GM18909 (cell line): Measurements from ENCODE around the gene HEBP2.
"Not testable (repeated sequence)": the region's sequence is repeated elsewhere in the genome, so short reads cannot be mapped to it uniquely, and the experiment has no call there.

Source experiments
- ATAC-seq: cut with Tn5 transposase; IDR thresholded peaks from one replicate; pipeline ENCODE4 v1.9.1; 2021; ENCODE audit warnings: mild to moderate bottlenecking; ENCODE audit not compliant: unreplicated experiment, poor library complexity

The HEBP2 gene, protein sequence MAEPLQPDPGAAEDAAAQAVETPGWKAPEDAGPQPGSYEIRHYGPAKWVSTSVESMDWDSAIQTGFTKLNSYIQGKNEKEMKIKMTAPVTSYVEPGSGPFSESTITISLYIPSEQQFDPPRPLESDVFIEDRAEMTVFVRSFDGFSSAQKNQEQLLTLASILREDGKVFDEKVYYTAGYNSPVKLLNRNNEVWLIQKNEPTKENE

DNA sequence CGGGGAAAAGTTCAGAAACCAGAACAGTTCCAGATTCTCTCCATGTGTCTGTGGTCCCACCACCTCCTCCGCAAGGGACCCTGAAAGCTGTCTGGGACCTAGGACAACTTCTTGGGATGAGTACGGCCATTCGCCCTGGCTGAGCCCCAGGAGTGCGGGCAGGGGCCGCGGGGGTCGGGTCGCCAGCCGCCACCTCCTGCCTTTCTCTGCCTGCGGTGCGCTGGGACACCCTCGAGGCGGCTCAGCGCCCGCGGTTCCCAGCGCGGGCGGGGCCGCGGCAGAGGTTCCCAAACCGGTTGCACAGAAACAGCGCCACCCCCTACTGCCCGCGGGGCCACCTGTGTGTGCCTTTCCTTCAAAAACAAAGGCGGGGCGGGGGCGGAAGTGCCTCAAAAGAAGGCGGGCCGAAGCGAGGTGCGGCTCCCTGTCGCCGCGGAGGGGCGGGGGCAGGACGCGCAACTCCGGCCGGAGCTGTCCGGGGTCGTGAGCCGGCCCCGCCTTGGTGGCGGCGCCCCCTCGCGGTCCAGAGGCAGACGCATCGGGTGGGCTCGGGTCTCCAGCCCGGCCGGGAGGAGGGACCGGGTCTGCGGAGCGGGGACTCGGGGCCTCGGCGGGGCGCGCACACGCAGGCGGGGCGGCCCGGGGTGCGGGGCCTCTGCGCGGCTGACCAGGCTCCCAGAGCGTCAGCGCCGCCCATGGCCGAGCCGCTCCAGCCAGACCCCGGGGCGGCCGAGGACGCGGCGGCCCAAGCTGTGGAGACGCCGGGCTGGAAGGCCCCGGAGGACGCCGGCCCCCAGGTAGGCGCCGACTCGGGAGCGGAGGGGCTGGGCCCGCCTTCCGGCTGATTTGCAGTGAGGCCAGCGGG is at the start of gene HEBP2:
Gene HEBP2, plus strand, starts transcription at position 423 of the 865 bp plus-strand sequence. Its CDS starts 273 bp downstream, at position 696.
- ATAC-seq, result peak; percentile 94

GRCh38 chr6:138357928-138358327 is 46.1 kb upstream of the HEBP2 start:
- ATAC-seq, result no peak

- not testable (repeated sequence) for ATAC-seq
These were observed 35.3 kb upstream of the HEBP2 start for GRCh38 chr6:138368684-138369083.

DNA sequence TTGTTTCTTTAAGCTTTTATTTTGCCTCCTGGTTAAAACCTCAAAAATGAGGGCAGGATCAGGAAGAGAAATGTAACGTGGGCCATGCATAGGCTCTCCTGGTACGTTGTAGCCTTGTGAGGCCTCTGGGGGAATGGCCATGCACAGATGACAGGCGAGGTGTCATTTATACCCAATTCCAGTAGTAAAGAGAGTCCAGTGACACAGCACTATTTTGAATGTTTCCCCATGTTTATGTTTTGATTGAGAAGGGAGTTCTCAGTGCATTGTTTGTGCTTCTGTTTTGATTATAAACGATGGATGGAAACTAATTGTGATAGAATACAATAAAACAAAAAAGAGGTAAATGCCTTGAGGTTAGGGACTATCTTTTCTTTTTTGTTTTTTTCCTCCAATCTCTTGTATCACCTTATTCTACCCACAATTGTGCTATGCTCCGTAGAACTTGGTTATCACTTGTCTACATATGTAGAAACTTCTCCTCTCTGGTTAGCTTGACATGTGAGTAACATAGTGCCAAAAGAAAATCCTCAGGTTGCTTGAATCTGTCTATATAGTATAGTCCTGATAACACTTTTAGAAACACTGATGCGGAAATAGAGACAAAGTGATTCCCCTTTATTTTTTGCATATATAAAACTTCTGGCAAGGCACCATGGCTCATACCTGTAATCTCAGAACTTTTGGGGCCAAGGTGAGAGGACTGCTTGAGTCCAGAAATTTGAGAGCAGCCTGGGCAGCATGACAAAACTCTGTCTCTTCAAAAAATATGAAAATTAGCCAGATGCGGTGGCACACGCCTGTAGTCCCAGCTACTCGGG is 33.2 kb upstream of the HEBP2 start:
- no peak for ATAC-seq

DNA sequence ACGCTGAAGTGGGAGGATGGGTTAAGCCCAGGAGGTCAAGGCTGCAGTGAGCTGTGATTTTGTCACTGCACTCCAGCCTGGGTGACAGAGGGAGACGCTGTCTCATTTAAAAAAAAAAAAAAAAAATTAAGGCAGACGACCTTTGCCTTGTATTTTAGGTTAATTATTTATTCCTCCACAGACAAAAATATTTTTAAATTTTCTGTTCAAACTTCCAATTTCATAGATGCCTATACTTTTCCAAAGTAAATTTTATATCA is 32.6 kb upstream of the HEBP2 start:
- no peak for ATAC-seq

- no peak for ATAC-seq
These were observed 32.3 kb upstream of the HEBP2 start for GRCh38 chr6:138371720-138372119.

DNA sequence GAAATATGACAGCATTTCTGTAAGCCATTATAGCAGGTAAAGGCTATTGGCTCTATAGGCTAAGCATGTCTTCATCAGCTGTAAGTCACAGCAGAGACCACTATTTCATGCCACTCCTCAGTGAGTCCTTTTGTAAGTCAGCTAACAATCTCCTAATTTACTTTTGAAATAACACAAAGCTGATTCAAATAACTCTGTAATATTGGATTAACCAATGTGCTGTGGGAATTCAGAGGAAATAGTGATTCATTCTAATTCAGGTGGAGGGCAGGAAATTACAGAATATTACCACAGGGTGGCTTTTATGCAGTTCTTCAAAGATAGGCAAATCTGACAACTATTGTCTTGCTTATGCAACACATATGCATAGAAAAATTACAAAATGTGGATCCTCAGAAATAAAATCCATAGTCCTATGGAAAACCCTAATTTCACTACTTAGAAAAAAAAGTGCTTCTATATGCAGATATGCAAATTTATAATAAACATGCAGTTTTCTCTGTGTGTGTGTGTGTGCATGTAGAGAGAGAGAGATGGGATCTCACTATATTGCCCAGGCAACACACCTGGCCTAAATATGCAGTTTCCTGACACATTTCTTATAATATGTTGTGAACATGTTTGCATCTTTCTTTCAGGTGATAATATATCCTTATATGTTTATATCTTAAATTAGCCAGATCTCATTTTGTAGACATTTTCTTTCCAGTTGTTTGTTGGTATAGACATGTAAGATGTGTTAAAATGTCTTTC is 31.1 kb upstream of the HEBP2 start:
- ATAC-seq, result no peak

GRCh38 chr6:138374230-138374629 is 29.8 kb upstream of the HEBP2 start:
- no peak for ATAC-seq

GRCh38 chr6:138374815-138375214 is 29.2 kb upstream of the HEBP2 start:
- ATAC-seq, result no peak

GRCh38 chr6:138377042-138377441 is 27.0 kb upstream of the HEBP2 start:
- no peak for ATAC-seq

DNA sequence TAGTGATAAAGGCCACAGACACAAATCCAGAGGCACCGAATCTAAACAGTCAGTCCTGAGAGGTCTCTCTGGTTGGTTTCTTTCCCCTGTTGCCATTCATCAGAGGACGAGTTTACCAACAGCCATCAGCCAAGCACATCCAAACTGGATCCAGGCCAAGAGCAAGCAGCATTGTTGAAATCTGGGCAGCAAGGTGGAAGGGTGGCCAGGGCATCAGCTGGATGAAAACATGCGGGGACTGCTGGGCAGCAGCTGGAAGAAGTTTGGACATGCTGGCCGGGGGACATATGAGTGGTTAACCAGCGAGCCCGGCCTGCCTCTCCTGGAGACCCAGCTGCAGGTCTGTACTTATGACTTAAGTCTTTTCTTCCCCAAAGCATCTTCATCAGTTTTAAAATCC is 26.2 kb upstream of the HEBP2 start, which contains the start of gene SMIM28:
Gene SMIM28, plus strand, starts transcription at position 62 of the 400 bp plus-strand sequence. Its CDS starts 168 bp downstream, at position 230.
- no peak for ATAC-seq

DNA sequence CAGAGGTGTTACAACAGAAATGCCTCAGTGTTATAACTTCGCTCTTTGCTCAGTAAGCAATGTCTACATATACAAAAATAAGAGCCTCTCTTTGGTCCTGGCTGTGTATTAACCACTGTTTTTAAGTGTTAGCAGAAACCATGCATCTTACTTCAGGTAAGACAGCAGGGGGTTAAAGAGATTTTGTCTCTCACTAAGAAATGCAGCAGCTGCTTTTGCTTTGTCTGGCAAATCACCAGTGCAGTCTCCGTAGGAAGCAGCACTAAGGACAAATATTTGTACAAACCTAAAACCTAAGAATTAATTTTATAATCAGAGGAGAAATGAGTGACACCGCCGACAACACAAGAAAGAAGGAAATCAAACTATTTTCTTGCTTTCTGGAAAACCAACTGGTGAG is 25.6 kb upstream of the HEBP2 start:
- no peak for ATAC-seq

- no peak for ATAC-seq
These were observed 21.3 kb upstream of the HEBP2 start for GRCh38 chr6:138382498-138383265.

DNA sequence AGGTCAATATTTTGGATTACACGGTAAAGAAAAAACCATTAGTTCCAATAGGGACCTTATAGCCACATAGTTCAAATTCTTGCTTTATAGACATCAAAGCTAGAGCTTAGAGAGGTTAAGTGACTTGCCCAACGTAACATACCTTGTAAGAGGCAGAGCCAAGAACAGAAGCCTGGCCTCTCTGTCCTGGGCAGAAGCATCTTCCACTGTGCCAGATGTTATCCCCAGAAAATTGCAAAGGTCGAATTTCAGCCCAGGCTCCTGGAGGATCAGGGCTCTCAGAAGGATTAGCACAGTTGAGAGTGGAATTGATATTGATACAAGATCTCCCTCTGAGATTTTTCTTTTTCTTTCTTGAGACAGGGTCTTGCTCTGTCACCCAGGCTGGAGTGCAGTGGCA is 20.2 kb upstream of the HEBP2 start:
- ATAC-seq, result no peak

GRCh38 chr6:138386897-138387296 is 17.1 kb upstream of the HEBP2 start:
- no peak for ATAC-seq

GRCh38 chr6:138387577-138388368 is 16.2 kb upstream of the HEBP2 start:
- ATAC-seq, result no peak

GRCh38 chr6:138389551-138389950 is 14.5 kb upstream of the HEBP2 start:
- ATAC-seq, result no peak

- no peak for ATAC-seq
These were observed 9.9 kb upstream of the HEBP2 start for GRCh38 chr6:138393871-138394783.
